GM19025 (cell line): ENCODE measurements around the gene SCNN1G.

Experiments used
- ATAC-seq: cut with Tn5 transposase; IDR thresholded peaks from one replicate; pipeline ENCODE4 v1.9.1; 2021; ENCODE audit warnings: mild to moderate bottlenecking, low read depth, moderate library complexity; ENCODE audit not compliant: unreplicated experiment

The SCNN1G gene

DNA sequence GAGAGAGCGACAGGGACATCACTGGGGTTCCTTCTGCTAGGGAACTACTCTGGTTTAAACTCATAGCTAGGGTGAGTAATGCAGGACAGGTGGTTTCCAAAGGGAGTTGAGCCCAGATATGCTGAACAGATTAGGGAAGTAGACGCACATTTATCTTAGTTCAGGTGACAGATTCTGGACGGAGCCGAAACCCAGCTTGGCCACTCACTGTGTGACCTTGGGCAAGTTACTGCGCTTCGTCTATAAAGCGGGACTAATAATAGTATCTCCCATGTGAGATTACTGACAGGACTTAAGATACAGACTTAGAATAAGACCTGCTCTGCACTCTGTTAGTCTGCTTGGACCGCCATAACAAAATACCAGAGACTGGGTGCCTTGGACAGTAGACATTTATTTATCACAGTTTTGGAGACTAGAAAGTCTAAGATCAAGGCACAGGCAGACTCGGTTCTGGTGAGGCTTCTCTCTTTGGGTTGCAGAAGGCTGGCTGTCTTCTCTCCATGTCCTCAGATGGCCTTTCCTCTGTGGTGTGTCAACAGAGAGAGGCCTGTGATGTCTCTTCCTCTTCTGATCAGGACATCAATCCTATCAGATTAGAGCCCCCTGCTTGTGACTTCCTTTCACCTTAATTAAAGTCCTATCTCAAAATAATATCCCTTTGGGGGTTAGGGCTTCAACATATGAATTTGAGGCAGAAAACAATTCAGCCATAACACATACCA lies 12.1 kb downstream of the SCNN1G start:
- no peak for ATAC-seq

DNA sequence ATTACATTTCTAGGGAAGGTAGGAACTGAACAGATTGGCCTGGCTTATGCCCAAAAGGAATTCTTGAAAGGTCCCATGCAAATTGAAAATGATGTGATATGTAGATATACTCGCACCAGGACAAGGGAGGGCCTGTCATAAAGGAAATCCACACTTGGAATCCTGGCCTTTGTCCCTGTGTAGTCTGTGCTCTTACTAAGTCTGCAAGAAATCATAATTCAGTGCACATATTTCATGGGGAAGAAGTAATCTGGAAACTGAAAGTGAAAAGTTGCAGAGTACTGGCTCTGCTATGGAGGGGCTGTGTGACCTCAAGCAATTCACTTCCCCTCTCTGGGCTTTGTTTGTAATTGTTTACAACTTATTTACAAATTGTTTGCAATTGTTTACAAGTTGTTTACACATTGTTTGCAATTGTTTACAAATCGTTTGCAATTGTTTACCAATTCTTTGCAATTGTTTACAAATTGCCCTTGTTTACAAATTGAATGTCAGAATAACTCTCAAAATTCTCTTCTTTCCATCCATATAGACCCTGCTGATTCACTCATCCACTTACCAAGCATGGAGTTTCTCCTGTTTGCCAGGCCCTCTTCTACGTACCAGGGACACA lies 12.9 kb downstream of the SCNN1G start:
- ATAC-seq: no peak

DNA sequence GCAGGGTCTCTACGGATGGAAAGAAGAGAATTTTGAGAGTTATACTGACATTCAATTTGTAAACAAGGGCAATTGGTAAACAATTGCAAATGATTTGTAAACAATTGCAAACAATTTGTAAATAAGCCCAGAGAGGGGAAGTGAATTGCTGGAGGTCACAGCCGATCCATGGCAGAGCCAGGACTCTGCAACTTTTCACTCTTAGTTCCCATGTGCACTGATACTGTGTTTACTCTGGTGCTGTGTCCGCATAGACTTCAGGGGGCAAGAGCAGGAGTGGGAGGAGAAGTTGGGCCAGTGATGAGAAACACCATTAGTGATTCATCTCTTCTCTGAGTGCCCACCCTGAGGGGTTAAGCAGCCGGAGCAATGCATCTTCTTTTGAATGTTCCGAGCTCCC lies 14.0 kb downstream of the SCNN1G start:
- ATAC-seq: no peak

DNA sequence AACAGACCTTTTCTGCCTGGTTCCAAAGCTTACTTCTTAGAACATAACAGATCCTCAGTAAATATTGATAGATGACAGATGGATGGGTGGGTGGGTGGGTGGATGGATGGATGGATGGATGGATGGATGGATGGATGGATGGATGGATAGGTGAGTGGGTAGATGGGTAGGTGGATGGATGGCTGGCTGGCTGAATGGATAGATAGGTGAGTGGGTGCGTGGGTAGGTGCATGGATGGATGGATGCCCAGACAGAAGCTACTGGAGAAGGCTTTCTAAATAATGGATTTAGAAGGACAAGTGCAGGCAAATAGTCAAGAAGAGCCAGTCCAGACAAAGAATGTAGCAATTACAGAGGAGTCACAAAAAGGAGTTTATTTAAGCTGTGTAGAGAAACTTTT lies 19.6 kb downstream of the SCNN1G start:
- no peak for ATAC-seq

DNA sequence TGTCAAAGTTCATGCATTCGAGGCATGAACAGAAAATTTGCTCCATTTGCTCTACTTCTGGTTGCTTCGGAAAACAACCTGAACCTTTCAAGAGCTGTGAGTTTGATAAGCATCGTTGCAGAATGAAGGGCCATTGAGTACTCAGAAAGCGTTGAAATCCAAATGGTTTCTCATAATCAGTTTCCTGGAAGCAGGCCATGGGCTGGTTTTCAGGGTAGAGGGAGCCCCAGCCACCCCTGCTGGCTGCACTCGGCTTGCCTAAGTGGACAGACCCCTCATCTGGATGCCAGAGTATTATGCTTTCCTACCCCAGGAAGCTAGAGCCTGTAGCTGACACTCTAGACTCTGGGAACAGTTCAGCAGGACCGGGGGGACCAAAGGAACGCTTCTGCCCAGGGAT lies 24.4 kb downstream of the SCNN1G start:
- no peak for ATAC-seq

DNA sequence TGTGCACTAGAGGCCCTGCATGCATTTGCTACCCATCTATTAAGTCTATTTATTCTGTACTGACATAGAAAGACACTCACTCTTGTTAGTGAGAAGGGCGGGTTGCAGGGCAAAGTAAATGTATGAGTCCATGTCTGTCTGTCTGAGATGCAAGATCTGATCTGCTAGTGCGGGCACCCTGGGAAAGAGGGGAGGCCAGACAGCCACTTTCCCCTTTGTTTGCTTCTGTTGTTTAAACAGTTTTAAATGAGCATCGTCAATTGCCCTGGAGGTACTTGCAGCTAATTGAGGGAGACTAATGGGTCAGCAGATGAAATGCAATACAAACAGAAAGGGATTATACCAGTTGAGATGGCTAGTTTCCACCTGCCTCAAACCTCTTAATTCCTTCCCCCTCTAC lies 24.9 kb downstream of the SCNN1G start:
- no peak for ATAC-seq

DNA sequence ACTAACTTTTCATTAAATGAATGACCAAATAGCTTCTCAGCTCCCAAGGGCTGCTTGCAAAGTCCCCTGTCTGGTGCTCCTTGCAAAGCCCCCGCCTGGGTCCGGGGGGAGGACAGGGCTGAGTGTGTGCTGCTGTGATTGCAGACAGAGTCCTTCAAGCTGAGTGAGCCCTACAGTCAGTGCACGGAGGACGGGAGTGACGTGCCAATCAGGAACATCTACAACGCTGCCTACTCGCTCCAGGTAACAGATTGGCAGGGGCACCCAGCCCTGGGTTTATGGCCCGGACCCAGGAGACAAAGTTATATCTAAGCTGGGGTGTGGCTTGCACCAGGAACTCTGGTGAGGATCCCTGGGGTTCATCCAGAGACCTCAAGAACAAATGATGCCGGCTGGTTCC lies 27.1 kb downstream of the SCNN1G start:
- no peak for ATAC-seq

DNA sequence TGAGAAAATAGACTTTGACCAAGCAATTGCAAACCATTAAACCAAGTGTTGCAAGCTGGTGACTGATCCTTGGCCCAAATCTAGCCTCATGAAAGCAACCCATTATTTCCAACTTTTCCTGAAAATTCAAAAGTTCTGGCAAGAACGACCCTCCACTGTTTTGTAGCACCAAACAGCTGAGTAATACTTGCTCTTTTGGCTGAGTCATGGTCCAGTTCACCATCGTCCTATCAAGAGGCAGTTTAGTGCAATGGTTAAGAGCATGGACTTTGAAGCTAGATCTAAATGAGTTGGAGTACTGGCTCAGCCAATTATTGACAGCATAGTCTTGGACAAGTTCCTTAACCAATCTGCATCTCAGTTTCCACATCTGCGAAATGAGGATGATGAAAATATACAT lies 31.3 kb downstream of the SCNN1G start:
- no peak for ATAC-seq

DNA sequence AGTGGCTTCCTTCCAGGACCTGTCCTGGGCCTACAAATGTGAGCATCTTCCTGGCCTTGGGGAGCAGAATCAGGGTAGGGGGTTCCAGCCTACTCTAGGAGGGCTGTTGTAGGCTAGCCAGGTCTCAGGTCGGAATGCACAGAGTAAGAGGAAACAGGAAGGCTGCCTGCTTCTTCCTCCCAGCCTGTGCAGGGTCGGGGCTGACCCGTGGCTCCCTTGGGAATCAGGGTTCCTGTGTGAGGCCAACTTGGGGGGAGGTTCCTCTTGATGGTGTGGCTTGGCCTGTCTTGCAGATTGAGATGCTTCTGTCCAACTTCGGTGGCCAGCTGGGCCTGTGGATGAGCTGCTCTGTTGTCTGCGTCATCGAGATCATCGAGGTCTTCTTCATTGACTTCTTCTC lies 32.3 kb downstream of the SCNN1G start:
- no peak for ATAC-seq

DNA sequence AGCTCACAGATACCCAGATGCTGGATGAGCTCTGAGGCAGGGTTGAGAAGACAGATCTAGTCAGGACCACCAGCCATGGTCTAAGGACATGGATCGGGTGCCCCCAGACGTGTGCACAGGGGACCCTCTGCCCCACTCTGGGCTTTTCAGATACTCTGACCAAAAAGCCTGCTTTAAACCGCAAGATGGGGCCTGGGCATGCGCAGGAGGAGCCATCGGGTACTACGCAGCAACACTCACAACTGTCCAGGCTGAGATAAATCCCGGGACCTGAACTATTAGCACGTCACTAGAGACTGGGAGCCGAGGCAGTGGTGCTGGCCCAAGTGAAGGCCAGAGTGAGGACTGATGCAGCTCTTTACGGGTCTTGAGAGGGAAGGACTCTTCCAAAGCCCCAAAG lies 32.9 kb downstream of the SCNN1G start:
- ATAC-seq: no peak

DNA sequence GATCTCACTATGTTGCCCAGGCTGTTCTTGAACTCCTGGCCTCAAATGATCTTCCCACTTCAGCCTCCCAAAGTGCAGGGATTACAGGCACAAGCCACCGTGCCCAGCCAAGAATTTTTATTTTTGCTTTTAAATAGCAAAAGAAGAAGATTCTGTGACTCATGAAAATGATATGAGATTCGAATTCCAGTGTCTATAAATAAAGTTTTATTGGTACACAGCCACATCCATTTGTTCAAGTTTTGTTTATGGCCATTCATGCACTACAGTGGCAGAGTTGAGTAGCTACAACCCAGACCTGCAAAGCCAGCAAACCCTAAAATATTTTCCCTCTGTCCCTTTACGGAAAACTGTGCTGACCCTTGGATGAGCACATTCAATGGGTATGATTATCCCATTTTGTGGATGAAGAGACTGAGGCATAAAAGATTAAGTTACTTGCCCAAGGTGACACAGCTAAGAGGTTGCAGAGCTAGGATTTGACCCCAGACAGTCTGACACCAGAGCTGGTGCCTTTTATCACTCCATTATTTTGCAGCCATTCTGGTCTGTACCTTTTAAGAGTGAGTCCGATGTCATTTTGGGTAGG lies 34.2 kb downstream of the SCNN1G start:
- ATAC-seq: no peak

DNA sequence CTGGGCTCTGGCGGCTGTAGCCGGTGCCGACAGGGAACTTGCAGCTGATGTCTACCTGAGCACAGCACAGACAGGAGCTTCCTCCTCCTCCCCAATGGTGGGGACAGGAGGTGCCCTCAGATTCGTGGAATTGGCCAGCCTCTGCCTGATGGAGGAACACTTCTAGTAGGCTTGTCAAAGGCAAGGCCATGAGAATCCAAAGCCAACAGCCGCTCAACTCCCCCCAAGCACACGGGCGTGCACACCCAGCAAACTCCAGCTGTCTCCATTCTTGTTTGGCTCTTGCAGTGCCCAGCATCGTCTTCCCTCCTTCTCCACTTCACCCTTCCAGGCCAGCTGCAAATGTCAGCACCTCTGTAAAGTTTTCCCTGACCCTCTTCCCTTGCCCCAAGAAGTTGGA lies 35.1 kb downstream of the SCNN1G start:
- ATAC-seq: no peak

DNA sequence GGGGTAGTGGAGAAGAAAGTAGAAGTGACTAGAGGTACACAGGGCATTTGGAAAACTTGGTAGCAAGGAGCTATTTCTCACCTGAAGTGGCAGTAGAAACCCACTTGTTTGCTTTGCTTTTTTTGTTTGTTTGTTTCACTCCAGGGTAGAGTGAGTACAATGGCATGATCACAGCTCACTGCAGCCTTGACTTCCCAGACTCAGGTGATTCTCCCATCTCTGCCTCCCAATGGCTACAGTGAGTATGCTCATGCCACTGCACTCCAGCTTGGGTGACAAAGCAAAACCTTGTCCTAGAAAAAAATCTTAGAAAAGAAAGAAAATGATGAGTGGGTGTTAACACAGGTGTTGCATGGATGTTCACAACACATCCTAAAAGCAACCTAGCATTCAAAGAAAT lies 40.4 kb downstream of the SCNN1G start:
- ATAC-seq: no peak

DNA sequence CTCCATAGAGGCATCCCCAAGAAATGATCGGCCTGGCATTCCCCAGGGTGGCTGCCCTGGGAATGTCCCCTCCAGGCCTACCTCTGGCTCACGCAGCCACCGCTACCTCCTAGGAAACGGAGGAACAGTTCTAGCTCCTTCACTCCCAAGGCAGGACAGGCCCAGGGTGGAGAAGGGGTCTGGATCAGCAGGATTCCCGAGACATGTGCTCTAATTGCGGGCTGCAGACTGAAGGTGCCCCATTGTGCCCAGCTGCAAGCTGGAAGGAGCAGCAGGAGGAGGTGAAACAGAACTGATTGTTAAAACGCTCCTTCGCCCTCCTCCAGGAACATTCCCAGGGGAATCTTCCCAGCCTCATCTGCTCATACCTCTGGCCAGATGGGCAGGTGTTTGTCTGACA lies 40.8 kb downstream of the SCNN1G start:
- no peak for ATAC-seq

DNA sequence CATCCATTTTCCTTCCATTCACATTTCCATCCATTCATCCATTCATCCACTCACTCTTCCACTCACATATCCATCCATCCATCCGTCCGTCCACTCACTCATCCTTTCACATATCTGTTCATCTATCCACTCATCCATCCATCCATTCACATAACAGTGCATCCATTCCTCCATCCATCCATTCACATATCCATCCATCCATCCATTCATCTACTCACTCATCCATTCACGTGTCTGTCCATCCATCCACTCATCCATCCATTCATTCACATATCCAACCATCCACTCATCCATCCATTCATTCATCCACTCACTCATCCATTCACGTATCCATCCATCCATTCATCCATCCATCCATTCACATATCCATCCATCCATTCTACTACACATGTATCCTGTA lies 42.6 kb downstream of the SCNN1G start:
- no peak for ATAC-seq

DNA sequence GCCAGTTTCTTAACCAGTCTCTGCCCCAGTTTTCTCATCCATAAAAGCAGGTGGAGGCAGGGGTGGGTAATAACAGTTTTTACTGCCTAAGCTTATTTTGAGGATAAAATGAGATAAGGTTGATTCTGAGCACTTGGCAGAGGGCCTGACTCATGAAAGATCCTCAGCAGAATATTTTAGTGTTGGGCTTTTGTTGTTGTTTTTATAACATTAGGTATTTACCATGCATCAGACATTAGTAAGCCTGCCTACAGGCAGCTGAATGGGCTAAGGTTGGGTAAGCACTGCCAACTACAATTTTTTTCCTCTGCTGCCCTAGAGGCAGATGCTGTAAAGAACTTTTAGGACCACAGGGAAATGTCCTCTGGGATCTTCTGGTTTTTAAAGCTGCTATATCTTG lies 43.1 kb downstream of the SCNN1G start:
- no peak for ATAC-seq

DNA sequence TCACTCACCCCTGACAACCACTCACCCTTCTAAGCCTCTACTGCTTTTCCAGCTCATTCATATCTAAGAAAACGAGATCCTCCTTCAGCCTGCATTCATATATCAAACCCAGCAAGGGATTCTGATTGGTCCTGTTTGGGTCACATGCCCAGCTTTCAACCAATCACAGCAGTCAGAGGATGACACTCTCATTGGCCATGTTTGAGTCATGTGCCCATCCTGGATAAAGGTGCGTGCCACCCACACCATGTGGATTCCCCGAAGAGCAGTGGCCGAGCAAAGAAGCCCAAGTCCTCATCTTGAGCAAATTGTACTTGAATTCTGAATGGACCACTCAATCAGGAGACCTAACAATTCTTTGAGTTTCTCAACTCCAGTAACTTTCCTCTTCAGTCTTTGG lies 45.0 kb downstream of the SCNN1G start:
- ATAC-seq: no peak

DNA sequence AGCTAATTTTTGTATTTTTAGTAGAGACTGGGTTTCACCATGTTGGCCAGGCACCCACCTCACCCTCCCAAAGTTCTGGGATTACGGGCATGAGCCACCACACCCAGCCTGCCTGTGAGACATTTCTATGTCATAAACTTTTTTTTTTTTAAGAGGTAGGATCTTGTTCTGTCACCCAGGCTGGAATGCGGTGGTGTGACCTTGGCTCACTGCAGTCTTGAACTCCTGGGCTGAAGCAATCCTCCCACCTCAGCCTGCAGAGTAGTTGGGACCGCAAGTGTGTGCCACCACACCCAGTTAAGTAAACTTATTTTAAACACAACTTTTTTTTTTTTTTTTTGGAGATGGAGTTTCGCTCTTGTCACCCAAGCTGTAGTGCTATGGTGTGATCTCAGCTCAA lies 47.2 kb downstream of the SCNN1G start:
- ATAC-seq: no peak

DNA sequence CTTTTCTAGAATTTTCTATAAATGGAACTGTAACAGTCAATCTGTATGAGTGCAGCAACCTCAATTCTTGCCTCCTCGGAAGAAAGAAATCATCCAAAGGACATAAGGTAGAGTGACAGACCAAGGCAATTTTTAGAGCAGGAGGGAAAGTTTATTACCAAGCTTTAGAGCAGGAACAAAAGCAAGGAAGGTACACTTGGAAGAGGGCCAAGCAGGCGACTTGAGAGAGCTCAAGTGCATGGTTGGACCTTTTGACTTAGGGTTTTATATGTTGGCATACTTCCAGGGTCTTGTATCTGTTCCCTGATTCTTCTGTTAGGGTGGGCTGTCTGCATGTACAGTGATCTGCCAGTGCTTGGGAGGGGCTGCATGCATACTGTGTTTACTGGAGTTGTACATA lies 50.3 kb downstream of the SCNN1G start:
- no peak for ATAC-seq

DNA sequence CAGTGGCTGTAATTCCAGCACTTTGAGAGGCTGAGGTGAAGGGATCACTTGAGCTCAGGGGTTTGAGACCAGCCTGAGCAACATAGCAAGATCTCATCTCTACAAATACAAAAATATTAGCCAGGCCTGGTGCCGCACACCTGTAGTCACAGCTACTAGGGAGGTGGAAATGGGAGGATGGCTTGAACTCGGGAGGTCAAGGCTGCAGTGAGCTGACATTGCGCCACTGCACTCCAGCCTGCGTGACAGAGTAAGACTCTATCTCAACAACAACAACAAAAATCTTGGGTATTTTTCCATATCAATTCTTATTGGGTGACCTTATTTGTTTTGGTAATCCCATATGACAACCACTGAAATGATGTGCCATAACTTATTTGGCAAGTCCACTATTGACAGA lies 52.6 kb downstream of the SCNN1G start:
- ATAC-seq: no peak

DNA sequence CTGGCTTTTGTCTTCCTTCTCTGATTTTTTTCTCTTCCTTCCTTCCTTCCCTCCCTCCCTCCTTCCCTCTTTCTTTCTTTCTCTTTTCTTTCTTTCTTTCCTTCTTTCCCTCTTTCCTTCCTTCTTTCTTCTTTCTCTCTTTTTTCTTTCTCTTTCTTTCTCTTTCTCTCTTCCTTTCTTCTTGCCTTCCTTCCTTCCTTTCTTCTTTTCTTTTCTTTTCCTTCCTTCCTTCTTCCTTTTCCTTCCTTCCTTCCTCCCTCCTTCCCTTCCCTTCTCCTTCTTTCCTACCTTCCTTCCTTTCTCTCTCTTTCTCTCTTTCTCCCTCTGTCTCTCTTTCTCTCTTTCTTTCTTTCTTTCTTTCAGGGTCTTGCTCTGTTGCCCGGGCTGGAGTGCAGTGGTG lies 54.4 kb downstream of the SCNN1G start:
- ATAC-seq: no peak

DNA sequence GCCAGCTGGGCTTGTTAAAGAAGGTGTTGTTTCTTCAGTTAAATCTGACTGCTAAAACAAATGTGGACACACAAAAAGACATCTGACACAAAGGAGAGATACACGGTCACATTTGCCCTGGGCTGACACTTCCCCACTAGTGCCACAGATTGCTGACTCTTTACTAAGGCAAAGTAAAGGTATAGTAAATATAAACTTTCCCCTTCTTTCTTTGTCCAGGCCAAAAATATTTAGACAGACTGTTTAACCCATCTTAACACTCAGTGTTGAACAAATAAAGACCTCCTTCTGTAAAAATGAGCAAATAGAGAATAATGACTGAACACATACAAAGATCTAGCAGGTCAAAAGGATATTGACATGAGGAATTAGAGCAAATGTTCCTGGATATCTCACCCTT lies 58.4 kb downstream of the SCNN1G start:
- ATAC-seq: no peak
